Testis (tissue), 3 donors: Measurements from ENCODE around the gene EPHA4. TPM values are rescaled to one million over a fixed set of nuclear protein-coding genes. Genes with fewer than 3 reads are reported as not detected.
A peak's percentile ranks its signal among the peaks of the same experiment; 100 is the strongest.

ENCODE experiments used
- DNase-seq: peaks from one replicate; pipeline ENCODE4 v3.0.0-alpha.2; 2019
- H3K27ac ChIP-seq, 2 donors: fragments of 200-600 bp; sonication (generic); one replicate each; pipeline ENCODE4 v1.5.1; 2019
- H3K27me3 ChIP-seq: fragments of 200-600 bp; sonication (generic); one replicate; pipeline ENCODE4 v1.5.1; 2019
- H3K36me3 ChIP-seq: fragments of 200-600 bp; sonication (generic); one replicate; pipeline ENCODE4 v1.5.1; 2017; ENCODE audit warnings: low read depth; ENCODE audit errors: missing control alignments
- H3K4me1 ChIP-seq: fragments of 200-600 bp; sonication (generic); one replicate; pipeline ENCODE4 v1.5.1; 2019
- H3K4me3 ChIP-seq, 2 donors: fragments of 200-600 bp; sonication (generic); one replicate each; pipeline ENCODE4 v1.5.1; 2017 to 2019
- H3K9me3 ChIP-seq: fragments of 200-600 bp; sonication (generic); one replicate; pipeline ENCODE4 v1.5.1; 2017
- POLR2A ChIP-seq: fragments of 450-650 bp; IDR thresholded peaks from one replicate; pipeline ENCODE4 v1.6.1; 2017; ENCODE audit warnings: antibody characterized with exemption, mild to moderate bottlenecking, moderate library complexity
- WGBS, 2 donors: methylation state at CpG; one replicate each; pipeline ENCODE4 v1.1.5; 2018; 5-methylcytosine and 5-hydroxymethylcytosine counted together
- intact Hi-C: fragments of 100-400 bp; cut with DNase I; formaldehyde crosslinking; loops from one replicate; pipeline ENCODE4 v1.15.1; 2023; ENCODE audit warnings: low total_unique reads
- polyA plus RNA-seq: library from polyadenylated mRNA; stranded (reverse); fragments of 350-450 nt; fragmentation: Illumina TruSeq; extraction: RNeasy Lipid Tissue Mini Kit (QIAGEN cat#74804); gene quantifications from one replicate; pipeline ENCODE4 v1.2.3, GENCODE V29; 2014; ENCODE audit warnings: low read depth, low replicate concordance; ENCODE audit not compliant: insufficient read depth
- total RNA-seq, 2 donors: library from RNA; depleted of rRNA; stranded (reverse); fragments of >200 nt; gene quantifications; one replicate each; pipeline ENCODE4 v1.2.3, GENCODE V29; 2016
- TF ChIP-seq, protein P1 (sequence below), 3 experiments: fragments of 450-650 bp in 2 of 3; fragments of 200-600 bp in 1 of 3; sonication (generic) in 1 of 3; IDR thresholded peaks; one replicate each; pipeline ENCODE4 v1.5.1; 2016 to 2019; ENCODE audit warnings: antibody characterized with exemption in 3 of 3, mild to moderate bottlenecking in 2 of 3, moderate library complexity in 1 of 3

The EPHA4 gene
- total and polyA plus RNA-seq, 3 donors from 2014 or later = 47.4 to 139 (median 134) TPM

DNA sequence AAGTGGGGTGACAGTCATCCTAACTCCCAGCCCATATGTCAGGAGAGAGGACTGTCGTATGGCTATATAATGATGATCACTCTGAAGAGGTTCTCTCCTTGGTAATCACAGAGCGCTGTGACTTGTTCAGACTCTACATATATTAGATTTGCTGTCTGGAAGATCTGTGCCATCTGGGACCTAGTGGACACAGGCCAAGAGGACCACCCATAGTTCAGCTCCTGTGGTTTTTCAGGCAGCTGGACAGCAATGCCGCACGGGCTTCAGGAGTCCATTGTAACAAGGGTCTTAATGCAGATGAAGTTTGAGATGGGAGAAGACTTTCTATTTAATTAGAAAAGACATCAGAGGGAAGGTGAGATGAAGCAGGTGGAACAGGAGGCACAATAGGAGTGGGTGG, 40.1 kb upstream of the EPHA4 start:
- no peak overlapping the region for H3K27ac ChIP-seq
- 64 to 94% methylated on average over 4 of the region's 4 CpGs for WGBS, 2 donors
- H3K27me3 ChIP-seq = no peaks in the 10 kb centered on the region
- H3K4me1 ChIP-seq = no peaks in the 10 kb centered on the region
- no peak for TF ChIP-seq POLR2A
- TF ChIP-seq, protein P1, sequence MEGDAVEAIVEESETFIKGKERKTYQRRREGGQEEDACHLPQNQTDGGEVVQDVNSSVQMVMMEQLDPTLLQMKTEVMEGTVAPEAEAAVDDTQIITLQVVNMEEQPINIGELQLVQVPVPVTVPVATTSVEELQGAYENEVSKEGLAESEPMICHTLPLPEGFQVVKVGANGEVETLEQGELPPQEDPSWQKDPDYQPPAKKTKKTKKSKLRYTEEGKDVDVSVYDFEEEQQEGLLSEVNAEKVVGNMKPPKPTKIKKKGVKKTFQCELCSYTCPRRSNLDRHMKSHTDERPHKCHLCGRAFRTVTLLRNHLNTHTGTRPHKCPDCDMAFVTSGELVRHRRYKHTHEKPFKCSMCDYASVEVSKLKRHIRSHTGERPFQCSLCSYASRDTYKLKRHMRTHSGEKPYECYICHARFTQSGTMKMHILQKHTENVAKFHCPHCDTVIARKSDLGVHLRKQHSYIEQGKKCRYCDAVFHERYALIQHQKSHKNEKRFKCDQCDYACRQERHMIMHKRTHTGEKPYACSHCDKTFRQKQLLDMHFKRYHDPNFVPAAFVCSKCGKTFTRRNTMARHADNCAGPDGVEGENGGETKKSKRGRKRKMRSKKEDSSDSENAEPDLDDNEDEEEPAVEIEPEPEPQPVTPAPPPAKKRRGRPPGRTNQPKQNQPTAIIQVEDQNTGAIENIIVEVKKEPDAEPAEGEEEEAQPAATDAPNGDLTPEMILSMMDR (IDR thresholded peaks at IDR 0.05) = no peak
- no peaks in the 10 kb centered on the region for H3K9me3 ChIP-seq
- DNase-seq = no peak
- H3K36me3 ChIP-seq = no peaks in the 10 kb centered on the region
- H3K4me3 ChIP-seq = no peak overlapping the region
- intact Hi-C loops = no loop called here

DNA sequence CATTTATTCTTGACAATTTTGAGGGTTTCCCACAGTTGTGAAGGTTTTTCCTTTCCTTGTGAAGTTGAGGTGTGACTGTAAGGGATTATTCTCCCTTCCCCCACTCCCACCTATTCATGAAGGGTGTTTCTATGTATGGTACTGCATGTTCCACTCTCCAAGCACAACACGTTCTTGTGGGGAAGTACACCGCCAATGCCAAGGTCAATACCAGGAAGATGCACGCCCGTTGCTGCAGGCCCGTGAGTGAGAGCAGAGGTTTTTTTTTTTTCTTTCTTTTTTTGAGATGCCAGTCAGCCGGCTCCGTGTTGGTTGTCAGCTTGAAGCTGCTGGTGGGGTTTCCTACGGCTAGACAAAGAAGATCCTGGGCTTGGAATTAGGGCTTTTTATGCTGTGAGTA, 38.6 kb upstream of the EPHA4 start:
- TF ChIP-seq, protein P1 (IDR thresholded peaks at IDR 0.05) = no peak
- TF ChIP-seq POLR2A = no peak
- no peak overlapping the region for H3K4me3 ChIP-seq
- no peaks in the 10 kb centered on the region for H3K36me3 ChIP-seq
- no peaks in the 10 kb centered on the region for H3K9me3 ChIP-seq
- H3K27me3 ChIP-seq = no peaks in the 10 kb centered on the region
- intact Hi-C loops = no loop called here
- no peaks in the 10 kb centered on the region for H3K4me1 ChIP-seq
- 47 to 55% methylated on average over 8 of the region's 8 CpGs for WGBS, 2 donors
- peak; percentile 57 for DNase-seq
- H3K27ac ChIP-seq = peak overlapping the region in 1 of 2 donors; percentile 29

GRCh38 chr2:221610255-221610654, 38.2 kb upstream of the EPHA4 start:
- no peak for TF ChIP-seq POLR2A
- TF ChIP-seq, protein P1 (IDR thresholded peaks at IDR 0.05) = no peak
- intact Hi-C loops = no loop called here
- WGBS, 2 donors = 63 to 66% methylated on average over 2 of the region's 2 CpGs
- Histone ChIP-seq H3K36me3 (no peaks in the 10 kb centered on the region), H3K4me1 (no peaks in the 10 kb centered on the region), H3K4me3 (no peak overlapping the region), H3K9me3 (no peaks in the 10 kb centered on the region), H3K27me3 (no peaks in the 10 kb centered on the region), H3K27ac (no peak overlapping the region)
- DNase-seq = no peak

GRCh38 chr2:221608442-221608841, 36.3 kb upstream of the EPHA4 start:
- H3K9me3 ChIP-seq = no peaks in the 10 kb centered on the region

GRCh38 chr2:221606424-221606823, 34.3 kb upstream of the EPHA4 start:
- WGBS, 2 donors = 82 to 87% methylated on average over 6 of the region's 6 CpGs
- intact Hi-C loops = no loop called here
- DNase-seq = no peak

More at GRCh38 chr2:221608442-221608841, 36.3 kb upstream of the EPHA4 start:
- Histone ChIP-seq H3K27me3 (no peaks in the 10 kb centered on the region), H3K27ac (no peak overlapping the region), H3K4me1 (no peaks in the 10 kb centered on the region), H3K36me3 (no peaks in the 10 kb centered on the region), H3K4me3 (no peak overlapping the region)
- no peak for TF ChIP-seq POLR2A
- TF ChIP-seq, protein P1 (IDR thresholded peaks at IDR 0.05) = no peak
- 82 to 93% methylated on average over 3 of the region's 3 CpGs for WGBS, 2 donors
- intact Hi-C loops = no loop called here
- DNase-seq = no peak

More at GRCh38 chr2:221606424-221606823, 34.3 kb upstream of the EPHA4 start:
- TF ChIP-seq, protein P1 (IDR thresholded peaks at IDR 0.05) = no peak
- no peak for TF ChIP-seq POLR2A
- H3K4me1 ChIP-seq = no peaks in the 10 kb centered on the region
- H3K9me3 ChIP-seq = no peaks in the 10 kb centered on the region
- no peaks in the 10 kb centered on the region for H3K36me3 ChIP-seq
- no peak overlapping the region for H3K4me3 ChIP-seq
- H3K27me3 ChIP-seq = no peaks in the 10 kb centered on the region
- no peak overlapping the region for H3K27ac ChIP-seq
